Stimulated activated CD4-positive, alpha-beta T cell treated with anti-CD3 and anti-CD28 coated beads, Interleukin-4, amount 100 ng/mL, for 4 hours (primary cell): ENCODE measurements around the gene PHETA2.
"Not testable (repeated sequence)": the region's sequence is repeated elsewhere in the genome, so short reads cannot be mapped to it uniquely, and the experiment has no call there.

Experiments used
- DNase-seq, 2 experiments: peaks; one replicate each; pipeline ENCODE4 v3.0.0-alpha.2; 2020

The PHETA2 gene

DNA sequence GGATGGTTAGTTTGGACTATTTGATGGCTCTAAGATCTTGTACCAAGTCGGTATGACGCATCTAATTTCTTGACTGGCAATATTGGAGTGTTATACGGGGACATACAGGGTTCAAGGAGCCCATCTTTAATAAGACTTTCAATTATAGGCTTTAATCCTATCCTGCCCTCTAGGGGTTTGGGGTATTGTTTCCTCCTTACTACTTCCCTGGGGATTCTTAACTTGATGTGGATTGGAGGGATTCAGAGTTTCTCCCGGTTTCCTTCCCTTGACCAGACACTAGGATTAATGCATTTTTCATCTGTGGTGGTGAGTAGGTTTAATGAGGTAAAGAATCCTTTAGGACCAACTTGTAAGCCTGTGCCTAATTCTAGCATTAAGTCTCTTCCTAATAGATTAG, 37.8 kb downstream of the PHETA2 start:
- no peak for DNase-seq

DNA sequence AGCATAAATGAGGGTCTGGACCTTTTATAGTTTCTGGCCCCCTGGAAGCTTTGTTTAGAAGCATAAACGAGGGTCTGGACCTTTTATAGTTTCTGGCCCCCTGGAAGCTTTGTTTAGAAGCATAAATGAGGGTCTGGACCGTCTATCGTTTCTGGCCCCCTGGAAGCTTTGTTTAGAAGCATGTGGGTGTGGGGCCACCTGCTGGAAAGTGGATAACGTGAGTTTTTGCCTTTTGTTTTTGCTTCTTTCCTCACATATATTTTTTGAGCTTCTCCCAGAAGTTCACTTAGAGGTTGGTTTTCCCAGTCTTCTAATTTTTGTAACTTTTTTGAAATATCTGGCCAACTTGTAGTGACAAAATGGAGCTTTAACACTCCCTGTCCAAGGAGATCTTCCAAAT, 38.7 kb downstream of the PHETA2 start:
- DNase-seq, result not testable (repeated sequence)

GRCh38 chr22:42114721-42115120, 40.7 kb downstream of the PHETA2 start:
- no peak for DNase-seq

GRCh38 chr22:42115420-42115830, 41.4 kb downstream of the PHETA2 start:
- DNase-seq, result not testable (repeated sequence)

GRCh38 chr22:42116848-42117424, 42.9 kb downstream of the PHETA2 start:
- no peak for DNase-seq

DNA sequence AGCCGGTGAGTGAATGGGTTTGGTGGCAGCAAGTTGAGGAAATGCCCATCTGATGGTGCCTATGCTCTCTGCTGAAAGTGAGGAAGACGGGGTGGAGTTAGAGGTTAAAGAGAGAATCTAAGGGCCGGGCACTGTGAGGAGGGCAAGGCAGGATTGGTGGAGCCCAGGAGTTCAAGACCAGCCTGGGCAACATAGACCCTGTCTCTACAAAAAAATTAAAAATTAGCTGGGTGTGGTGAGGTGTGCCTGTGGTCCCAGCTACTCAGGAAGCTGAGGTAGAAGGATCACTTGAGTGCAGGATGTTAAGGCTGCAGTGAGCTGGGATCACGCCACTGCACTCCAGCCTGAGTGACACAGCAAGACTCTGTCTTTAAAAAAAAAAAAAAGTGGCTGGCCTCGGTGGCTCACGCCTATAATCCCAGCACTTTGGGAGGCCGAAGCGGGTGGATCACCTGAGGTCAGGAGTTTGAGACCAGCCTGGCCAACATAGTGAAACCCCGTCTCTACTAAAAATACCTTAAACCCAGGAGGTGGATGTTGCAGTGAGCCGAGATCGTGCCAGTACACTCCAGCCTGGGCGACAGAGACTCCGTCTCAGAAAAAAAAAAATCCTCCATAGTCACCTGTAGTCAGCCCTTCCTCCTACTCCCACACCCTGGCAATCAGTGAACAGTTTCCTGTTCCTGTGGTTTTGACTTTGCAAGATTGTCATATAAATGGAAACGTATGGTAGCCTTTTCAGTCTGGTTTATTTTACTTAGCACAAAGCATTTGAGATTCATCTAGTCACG, 46.4 kb downstream of the PHETA2 start:
- peak in 1 of 2 experiments; percentile 61 for DNase-seq

GRCh38 chr22:42123529-42123928, 49.5 kb downstream of the PHETA2 start:
- DNase-seq, result not testable (repeated sequence)

- no peak for DNase-seq
Measured at GRCh38 chr22:42127606-42128005, 53.6 kb downstream of the PHETA2 start.

GRCh38 chr22:42128007-42128406, 54.0 kb downstream of the PHETA2 start:
- DNase-seq, result not testable (repeated sequence)
